K562 (cell line): ENCODE results near the gene PMFBP1. TPM values are rescaled to one million over a fixed set of nuclear protein-coding genes. Genes with fewer than 3 reads are reported as not detected.

Experiments
- ATAC-seq: fragments of 200-7000 bp; cut with Tn5 transposase; 3 replicates; pipeline ENCODE4 v1.9.1; 2020; ENCODE audit warnings: moderate library complexity
- BruUV-seq: library from RNA; stranded (reverse); fragments of 400-500 nt; replicated peaks from 2 replicates; lab custom pipeline; 2021; lab: Mats Ljungman, UMichigan
- CTCF ChIA-PET: fragments of 300-600 bp; formaldehyde crosslinking; extraction: SDS; loops from one replicate; lab custom pipeline; 2021; ENCODE audit warnings: low intra/inter-chr PET ratio; lab: Yijun Ruan, JAX
- POLR2A ChIA-PET: fragments of 300-600, 350-650 bp; sonication (Branson Sonifier 250); formaldehyde crosslinking; extraction: SDS; loops from one replicate; lab custom pipeline; 2021; ENCODE audit warnings: antibody characterized with exemption, inconsistent platforms; lab: Yijun Ruan, JAX
- DNase-seq, 4 experiments: peaks; one replicate each; pipeline versions ENCODE4 v3.0.0 to v3.0.0-alpha.2; 2011 to 2018; ENCODE audit warnings: low spot score in 3 of 4, mixed read lengths in 3 of 4; ENCODE audit errors: extremely low read depth in 1 of 4
- FAIRE-seq: peaks from 2 replicates; lab custom pipeline; 2011; peaks lifted over from hg19 to GRCh38; lab: Jason Lieb, UNC
- H2AFZ ChIP-seq: 2 replicates; pipeline ENCODE4 v1.6.0; 2011; ENCODE audit warnings: low read depth, low read length, control low read depth, inconsistent platforms
- H3K27ac ChIP-seq: fragments of 200-600 bp; 3 replicates; pipeline ENCODE4 v1.8.0; 2011; ENCODE audit warnings: low read depth, mild to moderate bottlenecking, control low read depth, inconsistent platforms, low read length, moderate library complexity, mixed read lengths; ENCODE audit errors: extremely low read depth
- H3K27me3 ChIP-seq, 2 experiments: fragments of 300-600 bp in 1 of 2; 2 replicates in 1 of 2; 3 replicates in 1 of 2; pipeline versions ENCODE4 v1.6.0 to v1.8.0; 2011; ENCODE audit warnings: inconsistent platforms in 2 of 2, low read length in 2 of 2, mild to moderate bottlenecking in 1 of 2, mixed read lengths in 1 of 2, moderate library complexity in 1 of 2; ENCODE audit not compliant: control insufficient read depth in 2 of 2, insufficient read depth in 2 of 2
- H3K36me3 ChIP-seq: fragments of 300-600 bp; 3 replicates; pipeline ENCODE4 v1.8.0; 2011; ENCODE audit warnings: mild to moderate bottlenecking, low read length, inconsistent platforms; ENCODE audit not compliant: control insufficient read depth, insufficient read depth
- H3K4me1 ChIP-seq, 2 experiments: fragments of 200-600 bp in 1 of 2; replicated peaks in 1 of 2; 2 replicates in 1 of 2; 3 replicates in 1 of 2; pipeline versions ENCODE4 v1.5.1 to v1.8.0; 2011; ENCODE audit warnings: inconsistent platforms in 2 of 2, low read length in 2 of 2, mild to moderate bottlenecking in 1 of 2, mixed read lengths in 1 of 2, moderate library complexity in 1 of 2; ENCODE audit not compliant: control insufficient read depth in 2 of 2, insufficient read depth in 2 of 2
- H3K4me2 ChIP-seq: 2 replicates; pipeline ENCODE4 v1.6.1; 2011; ENCODE audit warnings: low read length, control low read depth, inconsistent platforms, mixed read lengths; ENCODE audit not compliant: insufficient read depth
- H3K4me3 ChIP-seq: fragments of 200-600 bp; sonication (generic), shearing (Covaris generic); 2 replicates; pipeline ENCODE4 v1.5.1; 2016; ENCODE audit warnings: control low read depth, inconsistent platforms
- H3K79me2 ChIP-seq: fragments of 200-600 bp; 3 replicates; pipeline ENCODE4 v1.8.0; 2011; ENCODE audit warnings: low read length, inconsistent platforms; ENCODE audit not compliant: control insufficient read depth, insufficient read depth
- H3K9ac ChIP-seq, 2 experiments: 2 replicates each; pipeline versions ENCODE4 v1.6.0 to v1.6.1; 2011; ENCODE audit warnings: low read depth in 2 of 2, low read length in 2 of 2, control low read depth in 1 of 2, inconsistent platforms in 1 of 2, mild to moderate bottlenecking in 1 of 2, mixed read lengths in 1 of 2; ENCODE audit not compliant: insufficient read depth in 1 of 2
- H3K9me1 ChIP-seq: one replicate; pipeline ENCODE4 v1.6.0; 2011; ENCODE audit warnings: inconsistent platforms, mild to moderate bottlenecking, low read length, moderate library complexity; ENCODE audit not compliant: control insufficient read depth, insufficient read depth
- H3K9me3 ChIP-seq: replicated peaks from 2 replicates; pipeline ENCODE4 v1.5.1; 2011; ENCODE audit warnings: low read depth, low read length, inconsistent platforms; ENCODE audit not compliant: control insufficient read depth, insufficient read depth
- H4K20me1 ChIP-seq: replicated peaks from 2 replicates; pipeline ENCODE4 v1.6.1; 2011; ENCODE audit warnings: low read length, inconsistent platforms, mixed read lengths; ENCODE audit not compliant: control insufficient read depth, insufficient read depth
- EWSR1 ChIP-seq: fragments of 450-650 bp; IDR thresholded peaks from 2 replicates; pipeline ENCODE4 v1.6.1; 2018; ENCODE audit warnings: borderline replicate concordance, mild to moderate bottlenecking, low read depth, moderate library complexity; ENCODE audit not compliant: partially characterized antibody
- HDAC6 ChIP-seq: IDR thresholded peaks from 2 replicates; pipeline ENCODE4 v1.6.1; 2012; ENCODE audit warnings: low read depth, mild to moderate bottlenecking, control low read depth, inconsistent platforms, low read length, moderate library complexity
- MAFG ChIP-seq: fragments of 450-650 bp; conservative IDR thresholded peaks from 2 replicates; pipeline ENCODE4 v1.6.1; 2016; ENCODE audit warnings: missing genetic modification characterization, missing compliant biosample characterization
- PCBP1 ChIP-seq: fragments of 200-400 bp; formaldehyde crosslinking; IDR thresholded peaks from 2 replicates; pipeline ENCODE4 v1.6.1; 2018; ENCODE audit warnings: mild to moderate bottlenecking, low read depth, low read length; ENCODE audit not compliant: poor library complexity, severe bottlenecking
- RB1 ChIP-seq: fragments of 450-650 bp; IDR thresholded peaks from 2 replicates; pipeline ENCODE4 v1.6.1; 2017; ENCODE audit warnings: low read depth, mild to moderate bottlenecking
- SMARCA4 ChIP-seq: fragments of 450-650 bp; IDR thresholded peaks from 2 replicates; pipeline ENCODE4 v1.6.1; 2016
- TEAD2 ChIP-seq: fragments of 450-650 bp; IDR thresholded peaks from 2 replicates; pipeline ENCODE4 v1.6.1; 2016; ENCODE audit warnings: missing genetic modification characterization, control low read depth, missing compliant biosample characterization
- U2AF2 ChIP-seq: fragments of 200-400 bp; formaldehyde crosslinking; optimal IDR thresholded peaks from 2 replicates; pipeline ENCODE3; 2017; ENCODE audit warnings: low read depth, mild to moderate bottlenecking, low read length
- XRCC4 ChIP-seq: IDR thresholded peaks from one replicate; pipeline ENCODE4 v1.6.1; 2011; ENCODE audit not compliant: insufficient read depth, insufficient read length; ENCODE audit errors: extremely low read depth
- ZBED1 ChIP-seq: IDR thresholded peaks from 2 replicates; pipeline ENCODE4 v1.6.1; 2014
- ZFPM2 ChIP-seq: fragments of 250-450 bp; sonication (Bioruptor Pico); IDR thresholded peaks from 2 replicates; pipeline ENCODE4 v1.5.1; 2022; ENCODE audit warnings: mild to moderate bottlenecking
- ZNF146 ChIP-seq: IDR thresholded peaks from one replicate; pipeline ENCODE4 v1.6.1; 2018; ENCODE audit warnings: missing compliant biosample characterization; ENCODE audit not compliant: unreplicated experiment
- WGBS: fragments of 100-300 bp; shearing (Covaris generic); methylation state at CpG from one replicate; pipeline ENCODE4 v1.1.6; 2016; ENCODE audit warnings: low coverage, mixed read lengths; ENCODE audit not compliant: insufficient coverage; ENCODE audit errors: missing lambda C conversion rate; 5-methylcytosine and 5-hydroxymethylcytosine counted together
- in situ Hi-C: fragments of 300-500 bp; cut with MboI; formaldehyde crosslinking; loops from 4 replicates; pipeline ENCODE4 v1.15.0; 2018; ENCODE audit warnings: inconsistent platforms, mixed read lengths
- intact Hi-C: fragments of 100-400 bp; cut with micrococcal nuclease; formaldehyde crosslinking; loops from 2 replicates; pipeline ENCODE4 v1.14.2; 2022
- polyA plus RNA-seq, 8 experiments: library from polyadenylated mRNA; depleted of rRNA in 4 of 8; stranded (reverse) in 5 of 8; unstranded in 3 of 8; fragments of >200 nt; fragmentation: Nextera tagmentation in 2 of 8; fragmentation: Illumina TruSeq in 1 of 8; extraction: Ambion mirVana in 2 of 8; extraction: Trizol in 1 of 8; gene quantifications; 2 replicates each; pipeline versions ENCODE4 v1.2.1 to v1.2.3, GENCODE V29; 2011 to 2014; ENCODE audit warnings: inconsistent platforms in 1 of 8, missing spikeins in 1 of 8
- total RNA-seq, 7 experiments: library from RNA; depleted of rRNA in 6 of 7; stranded (reverse); fragments of >200 nt in 6 of 7; fragmentation: Illumina TruSeq in 2 of 7; extraction: Trizol in 2 of 7; gene quantifications; 2 replicates each; pipeline versions ENCODE4 v1.2.1 to v1.2.3, GENCODE V29; 2011 to 2021; ENCODE audit warnings: low replicate concordance in 1 of 7
- TF ChIP-seq, protein P1 (sequence below), 2 experiments: fragments of 150-350 bp in 1 of 2; IDR thresholded peaks; 2 replicates each; pipeline ENCODE4 v1.6.1; 2012 to 2016; ENCODE audit warnings: low read depth in 2 of 2, low read length in 2 of 2, mild to moderate bottlenecking in 1 of 2, moderate library complexity in 1 of 2
- TF ChIP-seq, protein P2 (sequence below): fragments of 450-650 bp; IDR thresholded peaks from one replicate; pipeline ENCODE4 v1.6.1; 2018; ENCODE audit warnings: mild to moderate bottlenecking, moderate library complexity; ENCODE audit not compliant: partially characterized antibody

The PMFBP1 gene
- total and polyA plus RNA-seq, 9 of the 15 experiments (the other 6 are each of a cell fraction or from before 2014, with no cell fraction given) = 0.13 to 0.91 (median 0.47) TPM

DNA sequence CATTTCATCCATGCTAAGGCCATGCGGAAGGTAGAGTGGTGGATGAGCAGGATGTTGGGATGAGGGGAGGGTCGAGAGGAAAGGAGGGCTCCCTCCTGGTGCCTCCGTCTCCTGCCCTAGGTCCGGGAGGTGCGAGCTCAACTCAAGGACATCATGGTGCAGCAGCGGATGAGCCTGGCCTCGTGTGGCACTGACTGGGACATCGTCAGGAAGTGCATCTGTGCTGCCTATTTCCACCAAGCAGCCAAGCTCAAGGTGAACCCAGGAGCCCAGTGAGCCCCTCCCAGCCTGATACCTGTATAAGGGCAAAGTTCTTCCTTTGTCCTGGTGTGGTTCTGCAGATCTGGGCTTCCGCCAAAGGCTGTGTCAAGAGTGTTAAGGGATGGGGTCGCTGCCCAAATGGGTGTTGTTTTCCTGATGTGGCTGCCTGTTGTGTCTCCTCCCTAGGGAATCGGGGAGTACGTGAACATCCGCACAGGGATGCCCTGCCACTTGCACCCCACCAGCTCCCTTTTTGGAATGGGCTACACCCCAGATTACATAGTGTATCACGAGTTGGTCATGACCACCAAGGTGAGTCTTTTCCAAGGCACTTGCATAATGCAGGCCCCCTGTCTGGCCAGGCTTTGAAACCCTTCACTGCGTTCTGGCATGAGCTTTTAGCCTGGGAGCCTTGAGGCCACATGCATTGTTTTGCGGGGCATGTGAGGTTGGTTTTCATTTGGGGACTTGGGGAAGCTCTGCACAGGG is 63.4 kb downstream of the PMFBP1 start (continued):
- TF ChIP-seq XRCC4 (no peak), ZNF146 (CRISPR knock-in tag) (no peak), RB1 (no peak)
- TF ChIP-seq, protein P1, sequence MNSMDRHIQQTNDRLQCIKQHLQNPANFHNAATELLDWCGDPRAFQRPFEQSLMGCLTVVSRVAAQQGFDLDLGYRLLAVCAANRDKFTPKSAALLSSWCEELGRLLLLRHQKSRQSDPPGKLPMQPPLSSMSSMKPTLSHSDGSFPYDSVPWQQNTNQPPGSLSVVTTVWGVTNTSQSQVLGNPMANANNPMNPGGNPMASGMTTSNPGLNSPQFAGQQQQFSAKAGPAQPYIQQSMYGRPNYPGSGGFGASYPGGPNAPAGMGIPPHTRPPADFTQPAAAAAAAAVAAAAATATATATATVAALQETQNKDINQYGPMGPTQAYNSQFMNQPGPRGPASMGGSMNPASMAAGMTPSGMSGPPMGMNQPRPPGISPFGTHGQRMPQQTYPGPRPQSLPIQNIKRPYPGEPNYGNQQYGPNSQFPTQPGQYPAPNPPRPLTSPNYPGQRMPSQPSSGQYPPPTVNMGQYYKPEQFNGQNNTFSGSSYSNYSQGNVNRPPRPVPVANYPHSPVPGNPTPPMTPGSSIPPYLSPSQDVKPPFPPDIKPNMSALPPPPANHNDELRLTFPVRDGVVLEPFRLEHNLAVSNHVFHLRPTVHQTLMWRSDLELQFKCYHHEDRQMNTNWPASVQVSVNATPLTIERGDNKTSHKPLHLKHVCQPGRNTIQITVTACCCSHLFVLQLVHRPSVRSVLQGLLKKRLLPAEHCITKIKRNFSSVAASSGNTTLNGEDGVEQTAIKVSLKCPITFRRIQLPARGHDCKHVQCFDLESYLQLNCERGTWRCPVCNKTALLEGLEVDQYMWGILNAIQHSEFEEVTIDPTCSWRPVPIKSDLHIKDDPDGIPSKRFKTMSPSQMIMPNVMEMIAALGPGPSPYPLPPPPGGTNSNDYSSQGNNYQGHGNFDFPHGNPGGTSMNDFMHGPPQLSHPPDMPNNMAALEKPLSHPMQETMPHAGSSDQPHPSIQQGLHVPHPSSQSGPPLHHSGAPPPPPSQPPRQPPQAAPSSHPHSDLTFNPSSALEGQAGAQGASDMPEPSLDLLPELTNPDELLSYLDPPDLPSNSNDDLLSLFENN (IDR thresholded peaks at IDR 0.05; ENCODE audit: low read depth in 2 of 2, low read length in 2 of 2) = no peak

DNA sequence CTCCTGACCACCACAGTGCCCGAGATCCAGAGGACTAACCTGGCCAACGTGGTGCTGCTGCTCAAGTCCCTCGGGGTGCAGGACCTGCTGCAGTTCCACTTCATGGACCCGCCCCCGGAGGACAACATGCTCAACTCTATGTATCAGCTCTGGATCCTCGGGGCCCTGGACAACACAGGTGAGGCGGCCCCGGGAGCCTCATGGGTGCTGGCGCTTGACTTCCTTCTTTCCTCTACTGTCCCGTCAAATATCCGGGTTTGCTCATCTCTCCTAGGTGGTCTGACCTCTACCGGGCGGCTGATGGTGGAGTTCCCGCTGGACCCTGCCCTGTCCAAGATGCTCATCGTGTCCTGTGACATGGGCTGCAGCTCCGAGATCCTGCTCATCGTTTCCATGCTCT is 64.6 kb downstream of the PMFBP1 start:
- Histone ChIP-seq H3K4me3 (no peak overlapping the region), H3K27ac (no peak overlapping the region), H4K20me1 (no peaks in the 10 kb centered on the region), H3K4me2 (no peak overlapping the region), H3K36me3 (peaks cover 98% of the 10 kb centered on the region; the same call in 2 of the 3 replicates), H2AFZ (no peak overlapping the region), H3K9ac (no peak overlapping the region), H3K9me3 (no peaks in the 10 kb centered on the region), H3K79me2 (no peaks in the 10 kb centered on the region), H3K4me1 (peaks cover 4 to 14% of the 10 kb centered on the region in 2 experiments; a peak in 3 of 5 replicates), H3K9me1 (peaks cover 4% of the 10 kb centered on the region), H3K27me3 (no peaks in the 10 kb centered on the region)
- intact Hi-C loops = no loop called here
- POLR2A ChIA-PET = interaction anchor here (0.6 kb wide), 1 partner anchor 27 kb away, joined by 3 read pairs; no protein-coding TSS in a partner anchor
- CTCF ChIA-PET = no interaction called here
- no peak for ATAC-seq
- DNase-seq = no peak
- FAIRE-seq = no peak
- in situ Hi-C loops = no loop called here
- BruUV-seq = no TSS peak
- 89% methylated on average over 15 of the region's 17 CpGs for WGBS
- TF ChIP-seq SMARCA4 (no peak), MAFG (no peak), TEAD2 (tag) (no peak), ZFPM2 (CRISPR knock-in tag) (no peak), EWSR1 (no peak), PCBP1 (no peak), U2AF2 (no peak), HDAC6 (no peak), ZBED1 (no peak)
- TF ChIP-seq, protein P2, sequence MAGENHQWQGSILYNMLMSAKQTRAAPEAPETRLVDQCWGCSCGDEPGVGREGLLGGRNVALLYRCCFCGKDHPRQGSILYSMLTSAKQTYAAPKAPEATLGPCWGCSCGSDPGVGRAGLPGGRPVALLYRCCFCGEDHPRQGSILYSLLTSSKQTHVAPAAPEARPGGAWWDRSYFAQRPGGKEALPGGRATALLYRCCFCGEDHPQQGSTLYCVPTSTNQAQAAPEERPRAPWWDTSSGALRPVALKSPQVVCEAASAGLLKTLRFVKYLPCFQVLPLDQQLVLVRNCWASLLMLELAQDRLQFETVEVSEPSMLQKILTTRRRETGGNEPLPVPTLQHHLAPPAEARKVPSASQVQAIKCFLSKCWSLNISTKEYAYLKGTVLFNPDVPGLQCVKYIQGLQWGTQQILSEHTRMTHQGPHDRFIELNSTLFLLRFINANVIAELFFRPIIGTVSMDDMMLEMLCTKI = no peak
